Neural progenitor cell (in vitro differentiated cells): ENCODE data around the gene MOSMO. TPM values are rescaled to one million over a fixed set of nuclear protein-coding genes. Genes with fewer than 3 reads are reported as not detected.

Source experiments
- DNase-seq: peaks from one replicate; pipeline ENCODE4 v3.0.0-alpha.2; 2016; ENCODE audit warnings: low spot score
- H2AFZ ChIP-seq: fragments of 200-600 bp; sonication (generic); replicated peaks from 2 replicates; pipeline ENCODE4 v1.6.1; 2016; ENCODE audit warnings: antibody characterized with exemption
- H3F3A ChIP-seq: fragments of 200-600 bp; sonication (generic); 2 replicates; pipeline ENCODE4 v1.6.1; 2016; ENCODE audit warnings: antibody characterized with exemption, low read depth
- H3K27ac ChIP-seq: fragments of 200-600 bp; sonication (generic); 2 replicates; pipeline ENCODE4 v1.5.1; 2016; ENCODE audit warnings: mild to moderate bottlenecking
- H3K27me3 ChIP-seq: fragments of 200-600 bp; sonication (generic); 2 replicates; pipeline ENCODE4 v1.6.1; 2016; ENCODE audit warnings: mild to moderate bottlenecking, moderate library complexity
- H3K36me3 ChIP-seq: fragments of 200-600 bp; sonication (generic); 2 replicates; pipeline ENCODE4 v1.5.1; 2016
- H3K4me1 ChIP-seq: fragments of 200-600 bp; sonication (generic); 2 replicates; pipeline ENCODE4 v1.6.1; 2016; ENCODE audit warnings: mixed run types
- H3K4me2 ChIP-seq: fragments of 200-600 bp; sonication (generic); 2 replicates; pipeline ENCODE4 v1.6.1; 2016
- H3K4me3 ChIP-seq: fragments of 200-600 bp; sonication (generic); 2 replicates; pipeline ENCODE4 v1.5.1; 2016
- H3K79me2 ChIP-seq: fragments of 200-600 bp; sonication (generic); 2 replicates; pipeline ENCODE4 v1.6.1; 2016; ENCODE audit warnings: low read depth
- H3K9ac ChIP-seq: fragments of 200-600 bp; sonication (generic); 2 replicates; pipeline ENCODE4 v1.6.1; 2016
- H3K9me3 ChIP-seq: fragments of 200-600 bp; sonication (generic); 2 replicates; pipeline ENCODE4 v1.5.1; 2016; ENCODE audit warnings: low read depth
- H4K20me1 ChIP-seq: fragments of 200-600 bp; sonication (generic); 2 replicates; pipeline ENCODE4 v1.6.1; 2016; ENCODE audit warnings: low read depth
- H3K27ac Mint-ChIP-seq: 3 replicates; pipeline ENCODE4 v1.8.0; 2021; ENCODE audit warnings: mixed read lengths
- H3K27me3 Mint-ChIP-seq: 2 replicates; pipeline ENCODE4 v1.8.0; 2022; ENCODE audit warnings: low read depth, mild to moderate bottlenecking, inconsistent platforms, moderate library complexity, mixed read lengths; ENCODE audit not compliant: insufficient read depth
- H3K36me3 Mint-ChIP-seq: 3 replicates; pipeline ENCODE4 v1.8.0; 2021; ENCODE audit warnings: mixed read lengths
- H3K4me1 Mint-ChIP-seq: 3 replicates; pipeline ENCODE4 v1.8.0; 2021; ENCODE audit warnings: mixed read lengths
- H3K4me3 Mint-ChIP-seq: 3 replicates; pipeline ENCODE4 v1.8.0; 2021; ENCODE audit warnings: mild to moderate bottlenecking, moderate library complexity, mixed read lengths
- H3K9me3 Mint-ChIP-seq: 3 replicates; pipeline ENCODE4 v1.8.0; 2020; ENCODE audit warnings: mixed read lengths
- CTCF ChIP-seq: fragments of 200-600 bp; sonication (generic); IDR thresholded peaks from 2 replicates; pipeline ENCODE4 v1.5.1; 2017; ENCODE audit warnings: antibody characterized with exemption, mild to moderate bottlenecking
- EZH2 ChIP-seq: fragments of 200-600 bp; sonication (generic); IDR thresholded peaks from 2 replicates; pipeline ENCODE4 v1.6.1; 2017; ENCODE audit warnings: antibody characterized with exemption, mild to moderate bottlenecking, moderate library complexity
- EZH2phosphoT487 ChIP-seq: fragments of 200-600 bp; sonication (generic); IDR thresholded peaks from 2 replicates; pipeline ENCODE4 v1.6.1; 2017; ENCODE audit warnings: antibody characterized with exemption
- total RNA-seq: library from RNA; depleted of rRNA; stranded (reverse); fragments of >200 nt; gene quantifications from 2 replicates; pipeline ENCODE4 v1.2.3, GENCODE V29; 2015; ENCODE audit warnings: low replicate concordance

Gene MOSMO
- total RNA-seq, 1 donor from 2014 or later, result 35.2 TPM

GRCh38 chr16:22120440-22120839, 112.5 kb downstream of the MOSMO start:
- Histone ChIP-seq H3K36me3 (no peaks in the 10 kb centered on the region), H3K4me1 (no peaks in the 10 kb centered on the region), H4K20me1 (no peaks in the 10 kb centered on the region), H3K79me2 (no peaks in the 10 kb centered on the region), H3K4me2 (no peak overlapping the region), H3K27ac (no peak overlapping the region), H3K9ac (no peak overlapping the region), H3K4me3 (no peak overlapping the region), H3K27me3 (no peaks in the 10 kb centered on the region), H3K9me3 (no peaks in the 10 kb centered on the region), H3F3A (no peaks in the 10 kb centered on the region), H2AFZ (no peak overlapping the region)
- Mint-ChIP-seq H3K9me3 (no peaks in the 10 kb centered on the region), H3K27me3 (peaks cover under 1% of the 10 kb centered on the region), H3K4me3 (no peak overlapping the region), H3K27ac (no peak overlapping the region), H3K36me3 (no peaks in the 10 kb centered on the region), H3K4me1 (peaks cover 4% of the 10 kb centered on the region)
- TF ChIP-seq EZH2, result no peak
- TF ChIP-seq CTCF, result no peak
- no peak for TF ChIP-seq EZH2phosphoT487
- no peak for DNase-seq

GRCh38 chr16:22122239-22122638, 114.3 kb downstream of the MOSMO start:
- Mint-ChIP-seq H3K27ac (no peak overlapping the region), H3K4me1 (peaks cover 4% of the 10 kb centered on the region), H3K27me3 (peaks cover 2% of the 10 kb centered on the region), H3K4me3 (no peak overlapping the region), H3K9me3 (no peaks in the 10 kb centered on the region), H3K36me3 (no peaks in the 10 kb centered on the region)
- Histone ChIP-seq H3K9me3 (no peaks in the 10 kb centered on the region), H3K36me3 (no peaks in the 10 kb centered on the region), H3K27me3 (no peaks in the 10 kb centered on the region), H3K79me2 (no peaks in the 10 kb centered on the region), H3K9ac (no peak overlapping the region), H2AFZ (no peak overlapping the region), H3F3A (no peaks in the 10 kb centered on the region), H3K27ac (no peak overlapping the region), H3K4me2 (no peak overlapping the region), H3K4me3 (no peak overlapping the region), H4K20me1 (no peaks in the 10 kb centered on the region), H3K4me1 (no peaks in the 10 kb centered on the region)
- TF ChIP-seq CTCF (no peak), EZH2 (no peak)
- no peak for DNase-seq

GRCh38 chr16:22123146-22123545, 115.2 kb downstream of the MOSMO start:
- Histone ChIP-seq H3K27ac (no peak overlapping the region), H3K79me2 (no peaks in the 10 kb centered on the region), H3K4me2 (no peak overlapping the region), H3F3A (no peaks in the 10 kb centered on the region), H3K36me3 (no peaks in the 10 kb centered on the region), H3K9me3 (no peaks in the 10 kb centered on the region), H3K27me3 (no peaks in the 10 kb centered on the region), H2AFZ (peak overlapping the region; percentile 17), H3K4me1 (no peaks in the 10 kb centered on the region), H3K4me3 (no peak overlapping the region), H4K20me1 (no peaks in the 10 kb centered on the region), H3K9ac (no peak overlapping the region)
- no peaks in the 10 kb centered on the region for H3K36me3 Mint-ChIP-seq
- H3K9me3 Mint-ChIP-seq, result no peaks in the 10 kb centered on the region
- H3K4me3 Mint-ChIP-seq, result no peak overlapping the region
- H3K4me1 Mint-ChIP-seq, result no peaks in the 10 kb centered on the region
- DNase-seq, result peak; percentile 24
- H3K27ac Mint-ChIP-seq, result no peak overlapping the region
- H3K27me3 Mint-ChIP-seq, result peaks cover 2% of the 10 kb centered on the region
- peak; percentile 28 for TF ChIP-seq CTCF
- TF ChIP-seq EZH2phosphoT487, result no peak
